Ishikawa (cell line): ENCODE measurements around the gene HOXD8.

ENCODE experiments used
- CEBPB ChIP-seq: IDR thresholded peaks from 2 replicates; pipeline ENCODE4 v1.6.1; 2012
- FOXM1 ChIP-seq: IDR thresholded peaks from 2 replicates; pipeline ENCODE4 v1.6.1; 2012; ENCODE audit warnings: low read depth, borderline replicate concordance
- NFIC ChIP-seq: IDR thresholded peaks from 2 replicates; pipeline ENCODE4 v1.6.1; 2012
- REST ChIP-seq: IDR thresholded peaks from 2 replicates; pipeline ENCODE4 v1.6.1; 2012; ENCODE audit warnings: low read depth, mild to moderate bottlenecking
- TAF1 ChIP-seq: IDR thresholded peaks from 2 replicates; pipeline ENCODE4 v1.6.1; 2012; ENCODE audit warnings: low read depth, mild to moderate bottlenecking
- YY1 ChIP-seq: IDR thresholded peaks from 2 replicates; pipeline ENCODE4 v1.6.1; 2012; ENCODE audit warnings: low read depth

DNA sequence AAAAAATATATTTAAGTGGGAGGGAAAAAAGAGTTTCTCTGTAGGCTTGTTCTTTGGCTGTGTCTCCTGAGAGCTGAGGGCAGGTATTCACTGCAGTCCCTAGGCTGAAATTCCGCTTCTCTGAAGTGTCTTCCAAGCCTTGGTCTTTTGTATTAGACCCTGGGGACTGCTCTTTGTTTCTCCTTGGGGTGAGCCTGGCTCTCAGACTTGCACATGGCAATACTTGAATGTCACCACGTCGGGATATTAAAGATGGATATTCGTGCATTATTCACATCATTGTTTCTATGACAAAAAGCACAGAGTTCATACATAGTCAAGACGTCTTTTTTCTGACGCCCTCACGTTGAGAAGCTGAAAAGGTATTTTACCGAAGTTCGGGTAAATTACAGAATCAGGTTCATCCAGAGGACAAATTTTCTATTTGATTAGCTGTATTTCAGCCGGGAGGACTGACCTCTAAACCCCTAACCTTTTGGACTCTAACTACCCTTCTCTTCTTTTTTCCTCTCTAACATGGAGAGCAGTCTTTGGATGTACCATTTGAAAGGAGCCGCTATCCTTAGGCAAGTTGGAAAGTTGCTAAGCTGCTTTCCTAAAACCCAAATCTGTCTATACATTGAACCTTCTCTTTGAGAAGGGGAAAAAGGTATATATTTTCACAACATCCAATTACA, 25.2 kb downstream of the HOXD8 start:
- TF ChIP-seq CEBPB (no peak), TAF1 (no peak), REST (no peak), NFIC (no peak), FOXM1 (no peak), YY1 (no peak)
